Trophoblast cell (in vitro differentiated cells and primary cell): Measurements from ENCODE around the gene PIGBOS1. TPM values are rescaled to one million over a fixed set of nuclear protein-coding genes. Genes with fewer than 3 reads are reported as not detected.

Experiments
- DNase-seq, 2 donors: peaks; one replicate each; pipeline ENCODE4 v3.0.0-alpha.2; 2016
- H2AFZ ChIP-seq: 2 replicates; pipeline ENCODE4 v1.6.1; 2013; ENCODE audit warnings: low read length, moderate library complexity, mild to moderate bottlenecking; ENCODE audit not compliant: insufficient read depth, poor library complexity
- H2AK5ac ChIP-seq: 2 replicates; pipeline ENCODE4 v1.6.1; 2013; ENCODE audit warnings: mild to moderate bottlenecking, low read length
- H2BK120ac ChIP-seq: 2 replicates; pipeline ENCODE4 v1.6.1; 2013; ENCODE audit warnings: low read length, mild to moderate bottlenecking, moderate library complexity; ENCODE audit not compliant: insufficient read depth, poor library complexity
- H2BK12ac ChIP-seq: 2 replicates; pipeline ENCODE4 v1.6.1; 2013; ENCODE audit warnings: mild to moderate bottlenecking, low read length, moderate library complexity
- H2BK5ac ChIP-seq: 2 replicates; pipeline ENCODE4 v1.6.1; 2013; ENCODE audit warnings: low read length, low read depth, moderate library complexity, mild to moderate bottlenecking; ENCODE audit not compliant: poor library complexity
- H3K14ac ChIP-seq: 2 replicates; pipeline ENCODE4 v1.6.1; 2013; ENCODE audit warnings: mild to moderate bottlenecking, low read length
- H3K18ac ChIP-seq: 2 replicates; pipeline ENCODE4 v1.6.1; 2013; ENCODE audit warnings: mild to moderate bottlenecking, low read length
- H3K23ac ChIP-seq: 2 replicates; pipeline ENCODE4 v1.6.1; 2013; ENCODE audit warnings: low read length
- H3K27ac ChIP-seq: 2 replicates; pipeline ENCODE4 v1.5.1; 2013; ENCODE audit warnings: low read depth, mild to moderate bottlenecking, inconsistent platforms, low read length, moderate library complexity
- H3K27me3 ChIP-seq: 2 replicates; pipeline ENCODE4 v1.6.1; 2013; ENCODE audit warnings: inconsistent platforms, mild to moderate bottlenecking, low read length, moderate library complexity; ENCODE audit not compliant: insufficient read depth
- H3K36me3 ChIP-seq, 2 experiments: 1 replicate in 1 of 2; 2 replicates in 1 of 2; pipeline ENCODE4 v1.6.1; 2013; ENCODE audit warnings: low read length in 2 of 2, mild to moderate bottlenecking in 2 of 2, moderate library complexity in 1 of 2; ENCODE audit not compliant: insufficient read depth in 2 of 2, control insufficient read depth in 1 of 2
- H3K4ac ChIP-seq: 2 replicates; pipeline ENCODE4 v1.6.1; 2013; ENCODE audit warnings: low read depth, mild to moderate bottlenecking, low read length, moderate library complexity
- H3K4me1 ChIP-seq, 2 experiments: 1 replicate in 1 of 2; 2 replicates in 1 of 2; pipeline ENCODE4 v1.6.1; 2013; ENCODE audit warnings: low read length in 2 of 2, mild to moderate bottlenecking in 2 of 2, moderate library complexity in 1 of 2; ENCODE audit not compliant: insufficient read depth in 2 of 2, control insufficient read depth in 1 of 2
- H3K4me2 ChIP-seq: 2 replicates; pipeline ENCODE4 v1.6.1; 2013; ENCODE audit warnings: inconsistent platforms, mild to moderate bottlenecking, low read length, moderate library complexity
- H3K4me3 ChIP-seq: 2 replicates; pipeline ENCODE4 v1.5.1; 2013; ENCODE audit warnings: mild to moderate bottlenecking, low read depth, low read length, inconsistent platforms
- H3K79me1 ChIP-seq: one replicate; pipeline ENCODE4 v1.6.1; 2013; ENCODE audit warnings: low read length
- H3K79me2 ChIP-seq: 2 replicates; pipeline ENCODE4 v1.6.1; 2013; ENCODE audit warnings: low read length, mild to moderate bottlenecking; ENCODE audit not compliant: control insufficient read depth, insufficient read depth, poor library complexity
- H3K9ac ChIP-seq: 2 replicates; pipeline ENCODE4 v1.6.1; 2013; ENCODE audit warnings: mild to moderate bottlenecking, low read length
- H3K9me3 ChIP-seq: 2 replicates; pipeline ENCODE4 v1.6.1; 2013; ENCODE audit warnings: low read depth, mild to moderate bottlenecking, control low read depth, inconsistent platforms, low read length; ENCODE audit not compliant: insufficient read depth
- H4K12ac ChIP-seq: 2 replicates; pipeline ENCODE4 v1.6.1; 2013; ENCODE audit warnings: low read depth, mild to moderate bottlenecking, low read length, moderate library complexity
- H4K8ac ChIP-seq: 2 replicates; pipeline ENCODE4 v1.6.1; 2013; ENCODE audit warnings: low read depth, mild to moderate bottlenecking, low read length, moderate library complexity
- H4K91ac ChIP-seq: one replicate; pipeline ENCODE4 v1.6.1; 2013; ENCODE audit warnings: low read depth, mild to moderate bottlenecking, low read length, moderate library complexity
- WGBS: extraction: QIAGEN DNeasy Blood & Tissue Kit; methylation state at CpG from one replicate; pipeline ENCODE4 v1.1.7; 2013; ENCODE audit warnings: missing lambda C conversion rate; ENCODE audit not compliant: insufficient read length, insufficient coverage; ENCODE audit errors: extremely low coverage; 5-methylcytosine and 5-hydroxymethylcytosine counted together
- polyA plus RNA-seq: library from polyadenylated mRNA; stranded (reverse); fragments of 200-250 nt; gene quantifications from 2 replicates; pipeline ENCODE4 v1.2.3, GENCODE V29; 2013

The PIGBOS1 gene, protein sequence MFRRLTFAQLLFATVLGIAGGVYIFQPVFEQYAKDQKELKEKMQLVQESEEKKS
- polyA plus RNA-seq: 8.9 and 9.2 TPM in 2 replicates

DNA sequence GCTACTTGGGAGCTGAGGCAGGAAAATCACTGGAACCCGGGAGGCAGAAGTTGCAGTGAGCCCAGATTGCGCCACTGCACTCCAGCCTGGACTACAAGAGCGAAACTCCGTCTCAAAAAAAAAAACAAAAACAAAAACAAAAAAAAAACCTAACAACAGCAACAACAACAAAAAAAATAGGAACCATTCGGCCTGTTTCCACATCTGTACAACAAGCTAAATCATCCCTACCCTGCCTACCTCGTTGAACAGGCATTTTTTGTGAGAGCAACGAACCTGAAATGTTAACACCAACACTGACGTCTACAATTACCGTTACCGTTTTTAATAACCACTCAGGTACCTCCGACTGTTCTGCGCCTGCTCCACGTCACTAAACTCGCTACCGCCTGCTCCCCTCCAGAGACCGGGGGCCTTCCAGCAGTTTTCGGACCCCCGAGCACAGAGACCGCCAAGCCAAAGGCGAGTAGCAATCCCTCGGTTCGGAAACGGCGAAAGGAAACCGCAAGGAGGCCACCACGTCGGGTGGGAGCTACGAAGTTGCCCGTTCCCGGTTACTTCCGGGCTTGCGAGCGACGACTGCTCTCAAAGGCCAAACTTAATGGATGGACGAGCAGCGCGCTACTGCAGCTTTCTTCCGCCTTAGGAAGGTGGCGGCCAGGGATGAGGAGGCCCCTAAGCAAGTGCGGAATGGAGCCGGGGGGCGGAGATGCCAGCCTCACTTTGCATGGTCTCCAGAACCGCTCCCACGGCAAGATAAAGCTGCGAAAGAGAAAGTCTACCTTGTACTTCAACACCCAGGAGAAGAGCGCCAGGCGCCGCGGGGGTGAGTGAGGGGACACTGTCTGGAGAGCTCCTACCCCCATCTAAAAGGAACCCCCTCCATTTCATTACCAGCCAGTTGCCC lies at the start of gene PIGBOS1, which contains the start of gene PIGB:
Gene PIGBOS1 (minus strand): TSS at position 536 of the 907 bp plus-strand sequence. CDS start 1,331 bp downstream, outside the sequence.
Gene PIGB (plus strand): TSS at position 635 of the 907 bp plus-strand sequence. CDS start 29 bp downstream, at position 664.
- Histone ChIP-seq H3K27ac (peak within 1 kb of the TSS; percentile 45), H2AK5ac (no peak within 1 kb of the TSS), H2BK120ac (peak within 1 kb of the TSS; percentile 59), H2BK12ac (no peak within 1 kb of the TSS), H3K18ac (peak within 1 kb of the TSS; percentile 33), H4K91ac (peak within 1 kb of the TSS; percentile 78), H3K79me2 (peaks cover 5% of the 10 kb centered on the region), H3K4me2 (peak within 1 kb of the TSS; percentile 84), H3K4me3 (peak within 1 kb of the TSS; percentile 93), H3K23ac (no peak within 1 kb of the TSS), H3K79me1 (peaks cover 6% of the 10 kb centered on the region), H3K14ac (peak within 1 kb of the TSS; percentile 81), H3K9me3 (no peaks in the 10 kb centered on the region), H3K9ac (peak within 1 kb of the TSS; percentile 93), H3K4ac (peak within 1 kb of the TSS; percentile 36), H2AFZ (peak within 1 kb of the TSS; percentile 62), H3K36me3 (no peaks in the 10 kb centered on the region), H2BK5ac (peak within 1 kb of the TSS; percentile 19), H3K4me1 (no peaks in the 10 kb centered on the region), H4K12ac (peak within 1 kb of the TSS; percentile 60), H3K27me3 (no peaks in the 10 kb centered on the region), H4K8ac (peak within 1 kb of the TSS; percentile 90)
- WGBS: no CpG with 5 or more reads among the region's 49 CpGs
- DNase-seq: peak; percentile 77 to 86

DNA sequence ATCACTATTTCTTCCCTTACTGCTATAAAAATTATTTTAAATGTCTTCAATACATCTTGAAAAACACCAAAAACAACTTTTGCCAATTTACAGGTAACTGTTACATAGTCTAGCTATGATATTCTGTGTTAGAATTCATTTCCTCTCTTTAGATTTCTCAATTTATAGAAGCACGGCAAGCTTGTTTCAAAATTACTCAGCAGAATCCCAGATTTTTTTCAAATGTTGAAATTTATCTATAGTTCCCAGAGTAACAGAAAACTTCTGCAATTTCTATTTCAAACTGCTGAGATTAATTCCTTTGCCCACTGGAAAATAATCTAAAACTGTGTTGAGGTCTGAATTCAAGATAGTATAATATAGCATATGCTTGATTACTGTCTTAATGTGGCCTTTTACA lies 48.1 kb upstream of the PIGBOS1 start:
- no peaks in the 10 kb centered on the region for H3K79me2 ChIP-seq
- H2BK5ac ChIP-seq: no peak overlapping the region
- no peak overlapping the region for H2BK12ac ChIP-seq
- no peaks in the 10 kb centered on the region for H3K27me3 ChIP-seq
- H2BK120ac ChIP-seq: no peak overlapping the region
- H3K36me3 ChIP-seq: no peaks in the 10 kb centered on the region
- no peak overlapping the region for H3K9ac ChIP-seq
- H3K4me1 ChIP-seq: no peaks in the 10 kb centered on the region
- no CpG with 5 or more reads among the region's 1 CpG for WGBS
- no peaks in the 10 kb centered on the region for H3K9me3 ChIP-seq
- H2AFZ ChIP-seq: no peak overlapping the region
- no peak overlapping the region for H3K18ac ChIP-seq
- no peak overlapping the region for H4K12ac ChIP-seq
- no peak overlapping the region for H3K4ac ChIP-seq
- H3K27ac ChIP-seq: no peak overlapping the region
- H3K4me2 ChIP-seq: no peak overlapping the region
- no peaks in the 10 kb centered on the region for H3K79me1 ChIP-seq
- H2AK5ac ChIP-seq: no peak overlapping the region
- H4K8ac ChIP-seq: no peak overlapping the region
- H3K14ac ChIP-seq: no peak overlapping the region
- no peak for DNase-seq
- no peak overlapping the region for H3K4me3 ChIP-seq
- H3K23ac ChIP-seq: no peak overlapping the region
- H4K91ac ChIP-seq: no peak overlapping the region

DNA sequence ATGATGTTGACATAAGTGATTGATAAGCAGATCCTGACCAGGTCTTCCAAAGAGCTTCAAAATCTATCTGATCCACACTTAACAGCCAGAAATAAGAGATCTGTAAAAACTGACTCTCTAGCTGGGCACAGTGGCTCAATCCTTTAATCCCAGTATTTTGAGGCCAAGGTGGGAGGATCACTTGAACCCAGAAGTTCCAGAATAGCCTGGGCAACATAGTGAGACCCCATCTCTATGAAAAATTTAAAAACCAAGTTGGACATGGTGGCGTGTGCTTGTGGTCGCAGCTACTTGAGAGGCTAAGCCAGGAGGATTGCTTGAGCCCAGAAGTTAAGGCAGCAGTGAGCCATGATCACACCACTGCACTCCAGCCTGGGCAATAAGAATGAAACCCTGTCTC lies 43.7 kb upstream of the PIGBOS1 start:
- Histone ChIP-seq H4K91ac (no peak overlapping the region), H3K27me3 (no peaks in the 10 kb centered on the region), H3K23ac (no peak overlapping the region), H3K79me2 (no peaks in the 10 kb centered on the region), H2AFZ (no peak overlapping the region), H3K79me1 (no peaks in the 10 kb centered on the region), H2AK5ac (no peak overlapping the region), H3K4me3 (no peak overlapping the region), H2BK120ac (no peak overlapping the region), H4K8ac (no peak overlapping the region), H2BK12ac (no peak overlapping the region), H3K18ac (no peak overlapping the region), H3K4ac (no peak overlapping the region), H2BK5ac (no peak overlapping the region), H3K27ac (no peak overlapping the region), H3K4me1 (no peaks in the 10 kb centered on the region), H3K14ac (no peak overlapping the region), H3K9me3 (no peaks in the 10 kb centered on the region), H4K12ac (no peak overlapping the region), H3K36me3 (no peaks in the 10 kb centered on the region), H3K9ac (no peak overlapping the region), H3K4me2 (no peak overlapping the region)
- WGBS: no CpG with 5 or more reads among the region's 2 CpGs
- DNase-seq: no peak

DNA sequence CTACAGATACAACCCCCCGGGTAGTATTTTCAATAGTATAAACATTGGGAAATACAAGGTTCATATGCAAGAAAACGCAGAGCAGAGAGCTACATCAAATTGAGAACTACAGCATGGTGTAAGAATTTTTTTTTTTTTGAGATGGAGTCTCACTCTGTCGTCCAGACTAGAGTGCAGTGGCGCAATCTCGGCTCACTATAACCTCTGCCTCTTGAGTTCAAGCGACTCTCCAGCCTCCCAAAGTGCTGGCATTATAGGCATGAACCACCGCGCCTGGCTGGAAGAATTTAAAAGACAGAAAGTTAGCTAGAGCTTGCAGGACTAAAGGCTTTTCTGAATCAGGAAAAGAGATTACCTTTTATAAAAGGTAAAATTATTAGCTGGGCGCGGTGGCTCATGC lies 42.1 kb upstream of the PIGBOS1 start:
- no peak overlapping the region for H2AK5ac ChIP-seq

More for the DNA sequence above, 42.1 kb upstream of the PIGBOS1 start:
- H3K27ac ChIP-seq: no peak overlapping the region
- H3K9ac ChIP-seq: no peak overlapping the region
- H3K36me3 ChIP-seq: no peaks in the 10 kb centered on the region
- H2BK120ac ChIP-seq: no peak overlapping the region
- WGBS: no CpG with 5 or more reads among the region's 10 CpGs
- H4K12ac ChIP-seq: no peak overlapping the region
- H3K4me1 ChIP-seq: no peaks in the 10 kb centered on the region
- no peak overlapping the region for H4K91ac ChIP-seq
- no peak overlapping the region for H2BK12ac ChIP-seq
- H3K18ac ChIP-seq: no peak overlapping the region
- no peak overlapping the region for H4K8ac ChIP-seq
- no peak overlapping the region for H3K4ac ChIP-seq
- no peak overlapping the region for H3K4me2 ChIP-seq
- no peak overlapping the region for H2AFZ ChIP-seq
- DNase-seq: no peak
- no peaks in the 10 kb centered on the region for H3K27me3 ChIP-seq
- no peak overlapping the region for H3K14ac ChIP-seq
- no peak overlapping the region for H2BK5ac ChIP-seq
- no peaks in the 10 kb centered on the region for H3K79me2 ChIP-seq
- no peak overlapping the region for H3K23ac ChIP-seq
- H3K4me3 ChIP-seq: no peak overlapping the region
- H3K79me1 ChIP-seq: no peaks in the 10 kb centered on the region
- no peaks in the 10 kb centered on the region for H3K9me3 ChIP-seq
